Measurements from ENCODE around the gene WDFY2. TPM values are rescaled to one million over a fixed set of nuclear protein-coding genes. Genes with fewer than 3 reads are reported as not detected.

Gene WDFY2
- total RNA-seq, 4 donors from 2014 or later = 7.7 to 23.3 (median 18.2) TPM

DNA sequence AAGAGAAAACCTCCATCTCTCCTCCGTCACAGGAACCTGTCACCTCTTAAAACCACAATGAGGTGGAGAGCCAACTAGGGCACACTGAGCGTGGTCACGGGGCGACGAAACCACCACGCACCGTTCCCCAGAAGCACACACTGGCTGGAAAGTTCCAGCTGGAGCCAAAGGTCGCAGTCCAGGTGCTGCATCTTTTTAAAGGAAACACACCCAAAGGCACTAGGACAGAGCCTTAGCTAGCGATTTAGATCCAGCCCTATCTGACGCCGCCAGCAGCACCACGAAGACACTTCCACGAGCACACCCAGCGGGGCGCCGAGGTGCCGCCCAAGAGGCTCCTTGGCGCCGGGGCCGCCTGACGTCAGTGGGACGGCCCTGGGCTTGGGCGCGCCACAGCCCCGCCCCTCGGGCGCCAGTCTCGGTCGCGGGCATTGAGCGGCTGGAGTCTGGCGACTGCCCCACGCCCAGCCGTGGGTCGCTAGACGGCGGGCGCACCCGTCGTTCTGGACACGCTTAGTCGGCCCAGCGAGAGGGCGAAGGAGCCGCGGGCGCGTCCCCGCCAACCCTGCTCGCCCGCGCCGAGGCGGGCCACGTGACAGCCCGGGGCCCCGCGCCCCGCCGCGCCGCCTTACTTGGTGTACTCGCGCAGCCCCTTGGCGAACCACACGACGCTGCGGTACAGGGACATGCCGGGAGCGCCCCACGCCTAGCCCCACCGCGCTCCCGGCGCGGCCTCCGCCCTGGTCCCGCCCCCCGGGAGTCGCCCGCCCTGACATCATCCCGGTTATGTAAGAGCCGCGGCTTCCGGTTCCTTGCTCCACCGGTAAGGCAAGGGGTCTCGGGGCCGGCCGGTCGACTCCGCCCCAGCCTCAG is 219.4 kb downstream of the WDFY2 start, which contains the start of gene DHRS12:
DHRS12 (minus strand) TSS at position 742 of the 873 bp plus-strand sequence. CDS start 4,504 bp downstream, outside the sequence.
- peak within 1 kb of the TSS; percentile 73 to 91 (median 80) for H3K4me3 ChIP-seq
- peaks cover 0 to 6% (median 0%) of the 10 kb centered on the region in 3 donors for H3K36me3 ChIP-seq
- H3K9me3 ChIP-seq = no peaks in the 10 kb centered on the region
- TF ChIP-seq, protein P1, sequence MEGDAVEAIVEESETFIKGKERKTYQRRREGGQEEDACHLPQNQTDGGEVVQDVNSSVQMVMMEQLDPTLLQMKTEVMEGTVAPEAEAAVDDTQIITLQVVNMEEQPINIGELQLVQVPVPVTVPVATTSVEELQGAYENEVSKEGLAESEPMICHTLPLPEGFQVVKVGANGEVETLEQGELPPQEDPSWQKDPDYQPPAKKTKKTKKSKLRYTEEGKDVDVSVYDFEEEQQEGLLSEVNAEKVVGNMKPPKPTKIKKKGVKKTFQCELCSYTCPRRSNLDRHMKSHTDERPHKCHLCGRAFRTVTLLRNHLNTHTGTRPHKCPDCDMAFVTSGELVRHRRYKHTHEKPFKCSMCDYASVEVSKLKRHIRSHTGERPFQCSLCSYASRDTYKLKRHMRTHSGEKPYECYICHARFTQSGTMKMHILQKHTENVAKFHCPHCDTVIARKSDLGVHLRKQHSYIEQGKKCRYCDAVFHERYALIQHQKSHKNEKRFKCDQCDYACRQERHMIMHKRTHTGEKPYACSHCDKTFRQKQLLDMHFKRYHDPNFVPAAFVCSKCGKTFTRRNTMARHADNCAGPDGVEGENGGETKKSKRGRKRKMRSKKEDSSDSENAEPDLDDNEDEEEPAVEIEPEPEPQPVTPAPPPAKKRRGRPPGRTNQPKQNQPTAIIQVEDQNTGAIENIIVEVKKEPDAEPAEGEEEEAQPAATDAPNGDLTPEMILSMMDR (IDR thresholded peaks at IDR 0.05) = peak in 2 of 6 experiments; percentile 3 to 23
- TF ChIP-seq POLR2A (IDR thresholded peaks at IDR 0.05) = peak in 3 of 4 donors; percentile 73 to 95 (median 92)
- WGBS, 2 donors = 1 to 2% methylated on average over 12 to 13 of the region's 91 CpGs
- H3K4me1 ChIP-seq = peaks cover 20 to 58% (median 33%) of the 10 kb centered on the region in 3 donors
- intact Hi-C loops (cut with DNase I) = loop anchor here (5.0 kb wide), 1 partner anchor 221 kb away; the partner anchor contains the start of gene WDFY2
- no peaks in the 10 kb centered on the region for H3K27me3 ChIP-seq
- peak; percentile 61 for DNase-seq
- H3K27ac ChIP-seq = peak within 1 kb of the TSS; percentile 97 to 100 (median 98)

DNA sequence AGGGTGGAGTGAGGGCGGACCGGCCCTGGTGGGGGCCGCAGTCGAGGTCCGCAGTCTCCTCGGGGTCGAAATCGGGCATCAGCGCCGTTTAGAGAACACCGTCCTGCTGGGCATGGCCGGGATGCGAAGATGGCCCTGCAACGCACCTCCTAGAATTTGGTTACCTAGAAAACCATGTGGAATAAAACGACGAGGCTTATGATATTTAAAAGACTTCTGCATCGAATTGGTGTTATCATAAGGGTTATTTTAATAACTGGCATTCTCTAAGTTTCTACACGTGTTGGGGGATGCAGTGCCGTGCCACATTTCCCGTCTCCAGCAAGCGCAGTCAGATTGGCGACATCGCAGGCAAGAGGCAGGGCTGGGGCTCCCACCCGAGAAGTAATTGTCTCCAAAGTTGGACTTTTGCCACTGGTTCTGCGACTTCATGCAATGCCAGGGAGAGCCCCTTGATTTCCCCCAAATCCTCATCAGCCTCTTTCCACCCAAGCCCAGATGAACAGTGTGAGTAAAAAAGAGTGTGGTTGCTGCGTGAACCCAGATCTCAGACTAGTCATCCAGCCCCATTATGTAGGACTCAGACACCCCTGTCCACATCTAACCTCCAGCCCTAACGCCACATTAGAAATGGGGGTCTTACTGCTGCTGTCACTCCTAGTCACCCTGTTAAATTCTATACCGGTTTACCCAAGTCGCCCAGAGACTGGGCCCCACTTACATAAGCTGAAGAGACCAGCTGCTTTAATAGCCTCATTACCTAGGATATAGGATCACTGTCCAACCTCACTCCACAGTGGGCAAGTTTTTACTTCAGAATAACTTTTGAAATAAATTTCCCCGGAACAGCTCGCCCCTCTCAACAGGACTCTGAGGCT is 220.3 kb downstream of the WDFY2 start:
- intact Hi-C loops (cut with DNase I) = loop anchor here (5.0 kb wide), 1 partner anchor 222 kb away; the partner anchor contains the start of gene WDFY2
- peaks cover 20 to 58% (median 33%) of the 10 kb centered on the region in 3 donors for H3K4me1 ChIP-seq
- H3K4me3 ChIP-seq = peak overlapping the region; percentile 73 to 91 (median 80)
- no peak for TF ChIP-seq POLR2A (IDR thresholded peaks at IDR 0.05)
- TF ChIP-seq, protein P1 (IDR thresholded peaks at IDR 0.05) = no peak
- peak overlapping the region; percentile 97 to 100 (median 98) for H3K27ac ChIP-seq
- H3K27me3 ChIP-seq = no peaks in the 10 kb centered on the region
- 31 to 43% methylated on average over 17 of the region's 31 CpGs for WGBS, 2 donors
- DNase-seq = no peak
- H3K36me3 ChIP-seq = no peaks in the 10 kb centered on the region
- H3K9me3 ChIP-seq = no peaks in the 10 kb centered on the region

DNA sequence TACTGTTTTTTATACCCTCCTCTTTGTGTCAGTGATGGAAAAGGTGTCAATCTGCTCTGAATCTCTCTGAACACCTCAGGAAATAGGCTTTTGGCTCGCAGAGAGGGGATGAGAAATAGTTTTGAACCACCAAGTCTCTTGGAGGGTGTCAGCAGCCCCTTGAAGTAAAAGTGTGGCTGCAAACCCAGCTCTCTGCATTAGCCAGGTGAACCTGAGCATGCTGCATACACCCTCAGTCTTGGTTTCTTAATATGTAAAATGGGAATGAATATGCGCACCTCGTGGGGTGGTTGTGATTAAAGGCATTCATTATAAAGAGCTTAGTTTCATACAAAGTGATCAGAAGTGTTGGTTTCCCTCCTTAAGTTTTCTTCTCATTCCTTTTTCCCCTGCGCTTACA is 221.1 kb downstream of the WDFY2 start:
- WGBS, 2 donors = 85 to 92% methylated on average over 4 of the region's 4 CpGs
- H3K4me3 ChIP-seq = peak overlapping the region in 2 of 4 donors; percentile 73 to 91
- intact Hi-C loops (cut with DNase I) = no loop called here

DNA sequence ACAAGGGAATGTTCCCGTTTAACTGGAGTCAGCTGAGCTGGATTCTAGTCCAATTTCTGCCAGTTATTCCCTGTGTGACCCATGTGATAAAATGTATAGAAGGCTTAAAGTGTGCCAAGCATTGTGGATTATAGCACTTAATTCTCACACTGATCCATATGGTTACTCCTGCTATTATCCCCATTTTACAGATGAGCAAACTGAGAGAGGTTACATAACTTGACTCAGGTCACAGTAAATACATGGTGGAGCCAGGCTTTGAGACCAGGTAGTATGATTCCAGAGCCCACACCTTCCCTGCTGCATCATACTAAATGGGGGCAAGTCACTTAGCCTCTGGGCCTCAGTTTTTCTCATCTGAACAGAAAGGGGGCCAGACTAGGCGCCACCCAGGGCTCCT is 221.7 kb downstream of the WDFY2 start:
- no peaks in the 10 kb centered on the region for H3K9me3 ChIP-seq
- no peak for TF ChIP-seq POLR2A (IDR thresholded peaks at IDR 0.05)
- TF ChIP-seq, protein P1 (IDR thresholded peaks at IDR 0.05) = no peak
- H3K4me1 ChIP-seq = peaks cover 19 to 48% (median 31%) of the 10 kb centered on the region in 3 donors
- no peak for DNase-seq
- H3K27me3 ChIP-seq = no peaks in the 10 kb centered on the region
- no peak overlapping the region for H3K4me3 ChIP-seq
- H3K36me3 ChIP-seq = no peaks in the 10 kb centered on the region
- WGBS, 2 donors = 75 to 76% methylated on average over 1 to 2 of the region's 2 CpGs
- no peak overlapping the region for H3K27ac ChIP-seq
- intact Hi-C loops (cut with DNase I) = no loop called here

More for the DNA sequence above, 221.1 kb downstream of the WDFY2 start:
- no peaks in the 10 kb centered on the region for H3K9me3 ChIP-seq
- no peaks in the 10 kb centered on the region for H3K36me3 ChIP-seq
- peak overlapping the region in 3 of 4 donors; percentile 97 to 100 (median 97) for H3K27ac ChIP-seq
- TF ChIP-seq POLR2A (IDR thresholded peaks at IDR 0.05) = no peak
- TF ChIP-seq, protein P1 (IDR thresholded peaks at IDR 0.05) = no peak
- H3K27me3 ChIP-seq = no peaks in the 10 kb centered on the region
- H3K4me1 ChIP-seq = peaks cover 20 to 54% (median 33%) of the 10 kb centered on the region in 3 donors
- no peak for DNase-seq
